ENCODE data around the gene AKR1B15. TPM values are rescaled to one million over a fixed set of nuclear protein-coding genes. Genes with fewer than 3 reads are reported as not detected.

AKR1B15 gene
- total RNA-seq, 2 donors from 2014 or later, result 0.20 TPM; not detected in 1

DNA sequence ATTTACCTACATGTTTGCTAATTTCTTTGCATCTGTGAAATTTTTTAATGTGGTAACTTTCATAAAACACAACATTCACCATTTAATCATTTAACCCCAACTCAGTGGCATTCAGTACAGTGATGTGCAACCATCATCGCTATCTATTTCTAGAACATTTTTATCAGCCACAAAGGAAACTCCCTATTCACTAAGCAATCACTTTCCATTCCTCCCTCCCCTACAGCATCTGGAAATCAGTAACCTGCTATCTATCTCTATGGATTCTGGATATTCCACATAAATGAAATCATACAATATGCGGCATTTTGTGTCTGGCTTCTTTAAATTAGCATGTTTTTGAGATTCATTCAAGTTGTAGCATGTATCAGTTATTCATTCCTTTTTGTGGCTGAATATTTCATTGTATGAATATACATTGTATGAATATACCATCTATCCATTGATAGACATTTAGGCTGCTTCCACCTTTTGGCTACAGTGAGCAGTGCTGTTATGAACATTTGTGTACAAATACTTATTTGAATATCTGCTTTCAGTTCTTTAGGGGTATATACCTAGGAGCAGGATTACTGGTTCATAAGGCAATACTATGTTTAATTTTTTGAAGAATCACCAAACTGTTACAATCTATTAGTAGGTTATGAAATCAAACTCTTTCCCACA, 78.3 kb downstream of the AKR1B15 start:
- Histone ChIP-seq H3K27ac (no peak overlapping the region), H3K4me1 (no peaks in the 10 kb centered on the region), H3K36me3 (no peaks in the 10 kb centered on the region), H3K4me3 (no peak overlapping the region), H3K9me3 (no peaks in the 10 kb centered on the region), H3K27me3 (no peaks in the 10 kb centered on the region)
- TF ChIP-seq, protein P1, sequence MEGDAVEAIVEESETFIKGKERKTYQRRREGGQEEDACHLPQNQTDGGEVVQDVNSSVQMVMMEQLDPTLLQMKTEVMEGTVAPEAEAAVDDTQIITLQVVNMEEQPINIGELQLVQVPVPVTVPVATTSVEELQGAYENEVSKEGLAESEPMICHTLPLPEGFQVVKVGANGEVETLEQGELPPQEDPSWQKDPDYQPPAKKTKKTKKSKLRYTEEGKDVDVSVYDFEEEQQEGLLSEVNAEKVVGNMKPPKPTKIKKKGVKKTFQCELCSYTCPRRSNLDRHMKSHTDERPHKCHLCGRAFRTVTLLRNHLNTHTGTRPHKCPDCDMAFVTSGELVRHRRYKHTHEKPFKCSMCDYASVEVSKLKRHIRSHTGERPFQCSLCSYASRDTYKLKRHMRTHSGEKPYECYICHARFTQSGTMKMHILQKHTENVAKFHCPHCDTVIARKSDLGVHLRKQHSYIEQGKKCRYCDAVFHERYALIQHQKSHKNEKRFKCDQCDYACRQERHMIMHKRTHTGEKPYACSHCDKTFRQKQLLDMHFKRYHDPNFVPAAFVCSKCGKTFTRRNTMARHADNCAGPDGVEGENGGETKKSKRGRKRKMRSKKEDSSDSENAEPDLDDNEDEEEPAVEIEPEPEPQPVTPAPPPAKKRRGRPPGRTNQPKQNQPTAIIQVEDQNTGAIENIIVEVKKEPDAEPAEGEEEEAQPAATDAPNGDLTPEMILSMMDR (IDR thresholded peaks at IDR 0.05), result no peak
- DNase-seq (ENCODE audit: low spot score), result no peak

DNA sequence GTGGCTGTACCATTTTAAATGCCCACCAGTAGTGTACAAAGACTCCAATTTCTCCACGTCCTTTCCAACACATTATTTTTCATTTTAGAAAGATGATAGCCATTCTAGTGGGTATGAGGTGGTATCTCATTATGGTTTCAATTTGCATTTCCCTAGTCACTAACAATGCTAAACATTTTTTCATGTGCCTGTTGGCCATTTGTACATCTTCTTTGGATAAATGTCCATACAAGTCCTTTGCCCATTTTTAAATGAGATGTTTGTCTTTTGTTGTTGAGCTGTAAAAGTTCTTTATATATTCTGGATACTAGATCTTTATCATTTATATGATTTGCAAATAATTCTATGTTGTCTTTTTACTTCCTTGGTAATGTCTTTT, 78.9 kb downstream of the AKR1B15 start:
- Histone ChIP-seq H3K4me1 (no peaks in the 10 kb centered on the region), H3K27me3 (no peaks in the 10 kb centered on the region), H3K36me3 (no peaks in the 10 kb centered on the region), H3K27ac (no peak overlapping the region), H3K4me3 (no peak overlapping the region), H3K9me3 (no peaks in the 10 kb centered on the region)
- DNase-seq (ENCODE audit: low spot score), result no peak
- TF ChIP-seq, protein P1 (IDR thresholded peaks at IDR 0.05), result no peak

DNA sequence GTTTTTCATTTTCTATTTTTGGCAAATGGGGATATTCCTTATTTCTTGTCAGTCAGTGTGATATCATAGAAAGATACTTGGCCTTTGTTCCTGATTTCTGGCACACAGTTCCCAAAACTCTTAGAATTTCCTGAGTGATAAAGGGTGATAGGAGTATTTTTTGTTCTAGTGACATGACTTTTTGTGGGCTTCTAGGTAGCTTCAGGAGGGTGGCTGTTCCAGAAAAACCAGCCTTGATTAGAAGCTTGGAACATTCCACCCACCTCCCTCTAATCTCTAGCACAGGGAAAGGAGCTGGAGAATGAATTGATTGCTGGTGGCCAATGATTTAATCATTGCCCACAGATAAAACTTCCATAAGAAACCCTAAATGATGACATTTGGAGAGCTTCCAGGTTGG, 80.5 kb downstream of the AKR1B15 start:
- Histone ChIP-seq H3K27me3 (no peaks in the 10 kb centered on the region), H3K4me3 (no peak overlapping the region), H3K27ac (no peak overlapping the region), H3K36me3 (no peaks in the 10 kb centered on the region), H3K4me1 (no peaks in the 10 kb centered on the region), H3K9me3 (no peaks in the 10 kb centered on the region)
- DNase-seq (ENCODE audit: low spot score), result no peak
- TF ChIP-seq, protein P1 (IDR thresholded peaks at IDR 0.05), result no peak

Other genes with a start within 250 kb of the AKR1B15 start
- gene SLC35B4, start 232.2 kb upstream of the AKR1B15 start, total RNA-seq, result 1 to 10 TPM; 3.4 to 4.8 TPM
- 100 to 1,000 TPM in 1 of 2 donors, 10 to 100 TPM in 1; 69.1 to 261 TPM for gene AKR1B1, start 90.0 kb upstream of the AKR1B15 start, total RNA-seq
- gene AKR1B10, start 21.5 kb upstream of the AKR1B15 start, total RNA-seq, result 1 to 10 TPM in 1 of 2 donors, under 1 TPM in 1; 0.51 to 1.0 TPM
- 10 to 100 TPM; 12.5 to 16.7 TPM for gene BPGM, start 97.7 kb downstream of the AKR1B15 start, total RNA-seq
- 100 to 1,000 TPM; 119 to 157 TPM for gene CALD1, start 230.5 kb downstream of the AKR1B15 start, total RNA-seq

Measured in right atrium auricular region (tissue), 2 donors.